GM10248 (cell line): ENCODE results near the gene CFD.
"Not testable (repeated sequence)": the region's sequence is repeated elsewhere in the genome, so short reads cannot be mapped to it uniquely, and the experiment has no call there.

Experiments used
- CTCF ChIA-PET: fragments of 300-600 bp; sonication (Branson Sonifier 250); formaldehyde crosslinking; extraction: SDS; loops from one replicate; lab custom pipeline; 2021; ENCODE audit warnings: antibody characterized with exemption; lab: Yijun Ruan, JAX
- POLR2A ChIA-PET: fragments of 350-650 bp; sonication (Branson Sonifier 250); formaldehyde crosslinking; extraction: SDS; loops from one replicate; lab custom pipeline; 2020; ENCODE audit warnings: antibody characterized with exemption; lab: Yijun Ruan, JAX
- DNase-seq: peaks from one replicate; pipeline ENCODE4 v3.0.0; 2012; ENCODE audit errors: extremely low spot score
- TF ChIP-seq, protein P1 (sequence below): IDR thresholded peaks from 2 replicates; pipeline ENCODE4 v1.5.1; 2012; ENCODE audit warnings: mild to moderate bottlenecking, low read depth; ENCODE audit errors: extremely low read depth, missing control alignments, control extremely low read depth

CFD gene

GRCh38 chr19:834216-834615 is 25.2 kb upstream of the CFD start:
- CTCF ChIA-PET = no interaction called here
- POLR2A ChIA-PET = no interaction called here

GRCh38 chr19:835210-835810 is 24.2 kb upstream of the CFD start:
- DNase-seq = no peak
- TF ChIP-seq, protein P1, sequence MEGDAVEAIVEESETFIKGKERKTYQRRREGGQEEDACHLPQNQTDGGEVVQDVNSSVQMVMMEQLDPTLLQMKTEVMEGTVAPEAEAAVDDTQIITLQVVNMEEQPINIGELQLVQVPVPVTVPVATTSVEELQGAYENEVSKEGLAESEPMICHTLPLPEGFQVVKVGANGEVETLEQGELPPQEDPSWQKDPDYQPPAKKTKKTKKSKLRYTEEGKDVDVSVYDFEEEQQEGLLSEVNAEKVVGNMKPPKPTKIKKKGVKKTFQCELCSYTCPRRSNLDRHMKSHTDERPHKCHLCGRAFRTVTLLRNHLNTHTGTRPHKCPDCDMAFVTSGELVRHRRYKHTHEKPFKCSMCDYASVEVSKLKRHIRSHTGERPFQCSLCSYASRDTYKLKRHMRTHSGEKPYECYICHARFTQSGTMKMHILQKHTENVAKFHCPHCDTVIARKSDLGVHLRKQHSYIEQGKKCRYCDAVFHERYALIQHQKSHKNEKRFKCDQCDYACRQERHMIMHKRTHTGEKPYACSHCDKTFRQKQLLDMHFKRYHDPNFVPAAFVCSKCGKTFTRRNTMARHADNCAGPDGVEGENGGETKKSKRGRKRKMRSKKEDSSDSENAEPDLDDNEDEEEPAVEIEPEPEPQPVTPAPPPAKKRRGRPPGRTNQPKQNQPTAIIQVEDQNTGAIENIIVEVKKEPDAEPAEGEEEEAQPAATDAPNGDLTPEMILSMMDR = no peak
- POLR2A ChIA-PET = no interaction called here
- CTCF ChIA-PET = no interaction called here

More at GRCh38 chr19:834216-834615, 25.2 kb upstream of the CFD start:
- DNase-seq = no peak
- TF ChIP-seq, protein P1 = no peak

DNA sequence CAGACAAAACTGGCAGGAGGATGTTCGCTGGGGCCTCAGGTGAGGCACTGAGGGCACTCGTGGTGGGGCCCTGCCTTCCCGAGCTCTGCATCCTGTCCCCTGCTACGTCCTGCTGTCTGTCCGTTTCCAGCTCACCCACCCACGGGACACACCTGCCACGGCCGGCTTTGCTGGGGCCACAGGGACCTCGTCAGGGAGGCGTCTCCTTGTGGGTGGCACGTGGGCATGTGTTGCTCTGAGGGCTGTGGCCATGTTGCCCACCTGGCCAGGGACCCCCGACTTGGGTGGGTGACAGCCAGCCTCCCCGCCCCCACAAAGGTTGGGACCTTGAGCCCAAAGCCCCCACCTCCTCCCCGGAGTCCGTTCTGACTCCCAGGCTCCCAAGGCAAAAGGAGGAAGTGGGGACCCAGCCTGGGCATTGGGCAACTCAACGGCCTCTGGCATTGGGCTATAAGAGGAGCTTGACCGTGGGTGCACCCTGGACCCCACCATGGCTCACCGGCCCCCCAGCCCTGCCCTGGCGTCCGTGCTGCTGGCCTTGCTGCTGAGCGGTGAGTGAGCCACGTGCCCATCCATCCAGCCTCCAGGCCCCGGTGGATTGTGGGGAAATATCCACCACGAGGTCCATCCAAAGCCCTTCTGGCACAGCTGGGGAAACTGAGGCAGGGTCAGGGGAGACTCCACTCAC is 18.8 kb upstream of the CFD start, which contains the start of gene PRTN3:
Gene PRTN3, plus strand, starts transcription at position 481 of the 688 bp plus-strand sequence. Its CDS starts 10 bp downstream, at position 491.
- CTCF ChIA-PET = interaction anchor here (1.0 to 1.3 kb wide), 2 partner anchors 16 to 23 kb away, joined by 4 to 5 read pairs; no protein-coding TSS in a partner anchor
- TF ChIP-seq, protein P1 = no peak
- POLR2A ChIA-PET = no interaction called here
- no peak for DNase-seq

- ChIA-PET POLR2A (interaction anchor here (0.9 kb wide), 1 partner anchor 40 kb away, joined by 3 read pairs; no protein-coding TSS in a partner anchor), CTCF (interaction anchor here (1.5 kb wide), 1 partner anchor 14 kb away, joined by 7 read pairs; no protein-coding TSS in a partner anchor)
- not testable (repeated sequence) for DNase-seq
Observed at GRCh38 chr19:842802-843179, 16.7 kb upstream of the CFD start.

GRCh38 chr19:843180-843835 is 16.2 kb upstream of the CFD start:
- ChIA-PET POLR2A (interaction anchor here (0.9 kb wide), 1 partner anchor 41 kb away, joined by 3 read pairs; no protein-coding TSS in a partner anchor), CTCF (interaction anchor here (1.5 kb wide), 1 partner anchor 14 kb away, joined by 7 read pairs; no protein-coding TSS in a partner anchor)
- no peak for DNase-seq
- TF ChIP-seq, protein P1 = no peak

DNA sequence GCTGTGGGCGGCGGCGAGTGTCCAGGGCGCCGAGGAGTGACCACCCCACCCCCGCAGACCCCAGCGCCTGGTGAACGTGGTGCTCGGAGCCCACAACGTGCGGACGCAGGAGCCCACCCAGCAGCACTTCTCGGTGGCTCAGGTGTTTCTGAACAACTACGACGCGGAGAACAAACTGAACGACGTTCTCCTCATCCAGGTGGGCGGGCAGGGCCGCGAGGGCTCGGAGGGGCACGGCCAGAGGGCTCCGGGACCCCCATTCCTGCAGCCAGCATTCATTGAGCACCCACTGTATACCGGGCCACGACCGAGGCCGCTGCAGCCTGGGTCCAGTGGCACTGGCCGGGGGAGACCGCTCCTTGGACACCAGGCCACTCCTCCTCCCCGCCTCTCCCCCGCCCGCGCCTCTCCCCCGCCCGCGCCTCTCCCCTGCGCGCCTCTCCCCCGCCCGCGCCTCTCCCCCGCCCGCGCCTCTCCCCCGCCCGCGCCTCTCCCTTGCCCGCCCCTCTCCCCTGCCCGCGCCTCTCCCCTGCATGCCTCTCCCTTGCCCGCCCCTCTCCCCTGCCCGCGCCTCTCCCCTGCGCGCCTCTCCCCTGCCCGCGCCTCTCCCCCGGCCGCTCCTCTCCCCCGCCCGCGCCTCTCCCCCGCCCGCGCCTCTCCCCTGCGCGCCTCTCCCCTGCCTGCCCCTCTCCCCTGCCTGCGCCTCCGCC is 15.5 kb upstream of the CFD start:
- TF ChIP-seq, protein P1 = no peak
- CTCF ChIA-PET = no interaction called here
- POLR2A ChIA-PET = no interaction called here
- no peak for DNase-seq
